GM21825 (cell line): ENCODE measurements around the gene RAD51D.
"Not testable (repeated sequence)": the region's sequence is repeated elsewhere in the genome, so short reads cannot be mapped to it uniquely, and the experiment has no call there.

Source experiments
- ATAC-seq: cut with Tn5 transposase; IDR thresholded peaks from one replicate; pipeline ENCODE4 v1.9.1; 2021; ENCODE audit warnings: mild to moderate bottlenecking, moderate library complexity; ENCODE audit not compliant: unreplicated experiment

The RAD51D gene

DNA sequence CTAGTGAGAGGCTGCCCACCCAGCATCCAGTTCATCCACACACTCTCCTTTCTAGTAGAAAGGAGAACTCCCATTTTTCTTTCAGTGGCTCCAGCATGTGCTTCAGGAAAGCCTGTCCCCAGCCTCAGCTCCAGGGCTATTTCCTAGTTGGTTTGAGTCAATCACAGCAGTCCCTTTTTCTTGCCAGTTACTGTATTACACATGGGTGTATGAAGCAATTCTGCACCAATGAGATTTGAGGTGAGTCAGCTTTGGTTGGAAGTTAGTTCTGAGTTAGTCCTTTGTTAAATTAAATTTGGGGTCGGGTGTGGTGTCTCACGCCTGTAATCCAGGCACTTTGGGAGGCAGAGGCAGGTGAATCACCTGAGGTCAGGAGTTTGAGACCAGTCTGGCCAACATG is 24.8 kb downstream of the RAD51D start:
- no peak for ATAC-seq

DNA sequence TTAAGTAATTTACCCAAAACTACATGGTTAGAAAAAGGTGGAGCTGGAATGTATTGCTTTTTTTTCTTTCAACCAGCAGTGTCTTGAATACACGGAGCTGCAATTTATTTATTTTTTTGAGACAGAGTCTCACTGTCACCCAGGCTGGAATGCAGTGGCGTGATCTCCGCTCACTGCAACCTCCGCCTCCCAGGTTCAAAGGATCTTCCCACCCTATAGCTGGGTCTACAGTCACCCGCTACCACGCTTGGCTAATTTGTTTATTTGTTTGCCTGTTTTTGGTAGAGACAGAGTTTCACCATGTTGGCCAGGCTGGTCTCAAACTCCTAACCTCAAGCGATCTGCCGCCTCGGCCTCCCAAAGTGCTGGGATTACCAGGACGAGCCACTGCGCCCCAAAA is 29.0 kb downstream of the RAD51D start:
- not testable (repeated sequence) for ATAC-seq

DNA sequence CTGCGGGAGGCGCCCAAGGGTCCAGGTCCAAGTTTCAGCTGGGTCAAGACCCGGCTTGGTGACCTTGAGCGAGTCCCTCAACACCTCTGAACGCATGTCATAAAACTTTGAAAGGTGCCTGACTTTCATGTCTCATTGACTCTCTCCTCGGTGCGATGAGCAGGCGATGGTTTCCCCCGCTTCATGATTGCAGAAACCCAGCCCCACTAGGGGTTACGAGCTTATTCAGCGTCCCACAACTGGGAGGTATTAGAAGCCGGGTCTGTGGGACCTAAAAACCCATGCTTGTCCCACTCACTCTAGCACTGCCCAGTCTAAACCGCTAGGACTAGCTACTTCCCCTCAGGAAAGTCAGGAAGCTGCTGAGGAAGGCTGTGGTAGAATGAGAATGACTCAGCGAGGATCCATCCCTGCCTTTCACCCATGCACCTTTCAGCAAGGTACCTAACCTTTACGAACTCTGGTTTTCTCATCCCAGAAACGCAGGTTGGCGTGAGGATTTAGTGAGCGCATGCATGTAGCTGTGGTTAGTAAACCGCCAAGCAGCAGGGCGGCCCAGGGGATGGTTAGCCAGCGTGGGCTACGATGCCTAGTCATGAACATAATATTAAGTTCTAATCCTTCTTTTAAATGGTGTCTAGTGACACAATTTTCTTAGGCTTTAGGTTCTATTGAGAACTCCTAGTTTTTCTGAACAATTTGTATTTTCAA is 29.9 kb downstream of the RAD51D start:
- ATAC-seq, result peak; percentile 16

DNA sequence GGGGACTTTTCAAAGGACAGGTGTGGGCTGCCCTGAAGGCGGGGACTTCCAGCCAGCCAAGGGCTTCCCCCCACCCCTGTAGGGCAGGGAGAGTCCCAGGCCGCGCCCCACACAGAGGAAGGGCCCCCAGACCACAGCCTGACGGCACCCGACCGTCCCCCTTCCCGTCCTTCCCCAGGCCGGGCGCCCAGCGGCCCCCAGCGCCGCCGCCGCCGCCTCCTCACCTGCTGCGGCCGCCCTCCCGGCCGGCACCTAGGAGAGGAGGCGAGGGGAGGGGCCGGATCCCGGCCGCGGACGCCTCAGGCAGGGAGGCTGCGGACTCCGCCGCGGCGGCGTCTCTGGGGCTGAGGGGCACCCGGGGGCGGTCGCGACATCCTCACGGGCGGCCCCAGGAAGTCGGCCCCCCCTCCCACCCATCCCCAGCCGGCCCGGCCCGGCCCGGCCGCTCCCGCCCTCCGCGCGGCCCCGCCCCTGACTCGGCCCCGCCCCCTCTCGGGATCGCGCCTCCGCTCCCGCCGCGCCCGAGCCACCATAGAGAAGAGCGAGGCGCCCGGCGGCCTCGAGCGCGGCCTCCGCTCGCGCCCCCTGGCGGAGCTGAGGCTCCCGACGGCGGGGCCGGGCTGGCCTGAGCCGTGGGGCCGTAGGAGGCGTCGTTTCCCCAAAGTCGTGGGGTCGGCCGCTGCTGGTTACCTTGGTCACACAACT is 30.6 kb downstream of the RAD51D start:
- ATAC-seq, result peak; percentile 58

DNA sequence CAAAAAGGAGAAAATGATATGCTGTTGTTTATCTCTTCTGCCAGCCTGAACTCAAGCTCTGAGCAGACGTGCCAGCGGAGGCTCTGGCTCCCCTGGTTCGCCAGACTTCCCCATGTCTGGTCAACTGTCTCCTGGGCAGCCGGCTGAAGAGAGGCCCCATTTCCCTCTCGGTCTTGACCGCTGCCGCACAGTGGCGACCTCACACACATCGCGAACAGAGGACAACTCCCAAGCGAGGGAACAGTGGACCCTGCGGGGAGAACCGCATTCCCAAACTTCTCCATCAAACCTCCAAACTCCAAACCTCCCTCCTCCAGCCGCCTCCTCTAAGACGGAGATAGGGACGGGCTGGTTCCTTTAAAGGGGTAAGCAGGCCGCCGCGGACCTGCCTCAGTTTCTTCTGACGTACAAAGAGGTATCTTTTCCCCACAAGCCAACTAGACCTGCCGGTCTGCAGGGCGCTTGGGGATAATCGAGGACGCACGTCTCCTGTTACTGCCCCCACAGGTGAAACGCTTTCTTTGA is 31.2 kb downstream of the RAD51D start:
- ATAC-seq, result peak; percentile 4

DNA sequence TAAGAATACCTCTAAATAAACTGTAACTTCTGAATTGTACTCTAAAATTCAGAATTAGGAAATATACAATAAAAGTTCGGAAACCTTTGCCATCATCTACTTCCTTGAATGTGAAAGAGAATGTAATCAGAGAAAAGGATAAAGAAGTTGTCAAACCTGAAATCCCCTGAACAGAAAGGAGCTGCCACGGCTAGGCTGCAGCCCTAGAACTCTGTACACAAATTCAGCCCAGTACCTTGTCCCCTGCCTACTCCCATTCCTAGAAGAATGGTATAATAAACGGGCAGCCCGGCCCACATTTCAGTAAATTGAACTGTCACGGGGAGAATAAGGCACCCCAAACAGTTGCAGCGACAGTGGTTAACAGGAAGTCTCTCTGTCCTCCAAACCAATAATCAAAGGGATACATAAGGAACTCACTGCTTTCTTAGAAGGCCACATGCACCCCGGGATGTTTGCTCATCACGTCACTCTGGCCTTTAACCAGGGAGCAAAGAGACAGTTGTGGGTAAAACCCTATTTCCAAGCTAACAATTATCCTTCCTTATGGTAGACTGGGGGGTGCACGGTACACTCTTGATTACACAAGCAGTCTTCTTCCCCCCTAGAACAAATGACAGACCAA is 31.8 kb downstream of the RAD51D start:
- ATAC-seq, result no peak

DNA sequence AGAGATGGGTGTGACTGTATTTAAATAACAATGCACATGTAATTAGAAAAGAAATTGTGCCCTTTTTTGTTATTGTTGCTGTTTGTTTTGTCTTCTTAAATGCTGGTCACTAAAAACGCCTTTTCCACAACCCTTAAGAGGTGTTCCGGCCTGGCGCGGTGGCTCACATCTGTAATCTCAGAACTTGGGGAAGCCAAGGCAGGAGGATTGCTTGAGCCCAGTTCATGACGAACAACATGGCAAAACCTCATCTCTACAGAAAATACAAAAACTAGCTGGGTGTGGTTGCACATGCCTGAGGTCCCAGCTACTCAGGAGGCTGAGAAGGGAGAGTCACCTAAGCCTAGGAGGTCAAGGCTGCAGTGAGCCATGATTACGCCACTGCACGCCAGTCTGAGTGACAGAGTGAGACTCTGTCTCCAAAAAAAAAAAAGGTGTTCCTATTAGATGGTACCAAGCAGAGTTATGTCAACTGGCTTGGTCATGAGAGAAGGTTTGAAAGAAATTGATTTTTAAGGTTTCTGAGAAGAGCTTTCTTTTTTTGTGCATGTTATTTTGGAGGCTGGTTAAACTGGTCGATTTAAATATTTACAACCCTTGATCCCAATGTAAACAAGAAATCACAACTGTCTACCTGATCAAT is 32.6 kb downstream of the RAD51D start:
- ATAC-seq, result no peak

DNA sequence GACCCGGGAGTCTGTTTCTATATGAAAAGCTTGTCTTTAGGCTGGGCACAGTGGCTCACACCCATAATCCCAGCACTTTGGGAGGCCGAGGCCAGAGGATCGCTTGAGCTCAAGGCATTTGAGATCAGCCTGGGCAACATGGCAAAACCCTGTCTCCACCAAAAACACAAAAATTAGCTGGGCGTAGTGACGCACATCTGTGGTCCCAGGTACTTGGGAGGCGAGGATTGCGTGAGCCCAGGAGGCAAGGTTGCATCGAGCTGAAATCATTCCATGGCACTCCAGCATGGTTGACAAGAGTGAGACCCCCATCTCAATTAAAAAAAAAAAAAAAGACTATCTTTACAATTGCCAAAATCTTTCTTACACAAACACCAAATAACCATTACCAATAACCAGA is 33.5 kb downstream of the RAD51D start:
- ATAC-seq, result no peak

DNA sequence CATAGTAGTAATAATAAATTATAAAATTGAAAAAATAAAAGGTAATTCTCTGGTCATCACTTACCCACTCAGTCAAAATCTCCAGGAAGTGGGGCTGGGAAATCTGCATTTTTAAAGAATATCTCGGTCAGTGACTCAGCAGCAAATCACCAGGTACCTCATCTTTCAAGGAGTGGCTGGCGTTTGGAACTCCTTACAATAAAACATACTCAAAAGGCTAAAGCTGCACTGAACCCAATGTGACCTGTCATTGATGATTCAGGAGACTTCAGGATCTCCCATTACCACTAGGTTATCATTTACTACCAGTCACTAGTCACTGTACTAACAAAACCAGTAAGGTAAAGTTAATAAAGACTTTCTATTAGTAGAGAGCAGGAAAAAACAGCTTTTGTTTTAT is 34.7 kb downstream of the RAD51D start:
- ATAC-seq, result no peak

DNA sequence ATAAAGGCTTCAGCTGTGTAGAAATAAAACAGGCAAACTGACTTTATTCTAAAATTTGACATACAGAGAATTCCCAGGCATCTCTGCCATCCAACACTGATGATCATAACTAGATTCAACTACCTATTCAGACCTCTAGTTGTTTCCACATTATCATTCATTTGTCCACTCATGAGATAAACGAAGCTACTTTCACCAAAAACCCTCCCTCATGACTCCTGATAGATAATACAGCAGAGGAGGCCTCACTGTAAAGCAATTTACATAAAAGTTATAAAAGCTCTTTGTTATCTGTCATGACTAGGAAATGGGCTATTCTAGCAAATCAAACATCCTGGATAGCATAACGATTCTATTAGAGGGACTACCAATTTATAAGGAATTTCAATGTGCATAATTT is 36.6 kb downstream of the RAD51D start:
- ATAC-seq, result no peak

DNA sequence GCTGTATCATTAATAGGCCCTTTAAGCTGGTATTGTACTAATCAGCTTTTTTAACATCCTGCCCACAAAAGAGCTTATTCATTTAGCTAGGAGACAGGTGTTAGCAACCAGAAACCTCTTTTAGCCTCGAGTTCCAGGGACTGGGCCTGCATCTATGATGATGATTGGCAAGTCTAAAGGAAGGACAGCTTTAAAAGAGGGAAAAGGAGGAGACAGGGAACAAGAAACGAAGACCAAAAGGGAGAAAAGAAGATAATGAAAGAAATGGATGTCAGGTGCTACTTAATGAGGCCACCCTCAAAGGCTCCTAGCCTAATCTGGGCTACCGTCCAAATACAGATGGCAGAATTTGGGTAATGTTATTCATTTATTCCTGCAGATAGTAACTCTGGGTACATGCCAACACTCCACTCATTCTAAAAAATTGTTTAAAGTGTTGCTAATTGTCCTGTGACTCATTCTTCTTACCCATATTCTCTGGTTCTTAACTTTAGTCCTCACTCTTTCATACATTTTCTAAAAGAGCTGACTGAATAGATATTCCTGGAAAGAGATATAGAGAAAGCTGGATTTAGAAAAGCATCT is 37.5 kb downstream of the RAD51D start:
- ATAC-seq, result no peak

DNA sequence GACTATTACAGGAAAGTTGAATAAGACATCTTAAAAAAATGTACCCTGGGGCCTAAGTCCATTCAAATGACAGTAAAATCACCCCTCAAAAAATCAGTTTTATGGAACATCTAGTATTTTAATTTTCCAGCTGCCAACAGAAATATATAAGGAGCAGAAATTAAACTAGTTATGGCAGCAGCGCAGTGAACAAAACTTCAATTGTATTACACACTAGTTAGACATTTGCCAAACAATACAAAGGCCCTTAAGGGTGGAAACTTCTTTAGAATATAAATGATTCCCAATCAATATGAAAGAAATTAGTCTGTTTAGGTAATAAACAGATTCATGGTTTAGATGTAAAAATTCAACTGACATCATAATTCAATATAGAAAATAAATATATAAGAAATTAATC is 38.0 kb downstream of the RAD51D start:
- ATAC-seq, result no peak

DNA sequence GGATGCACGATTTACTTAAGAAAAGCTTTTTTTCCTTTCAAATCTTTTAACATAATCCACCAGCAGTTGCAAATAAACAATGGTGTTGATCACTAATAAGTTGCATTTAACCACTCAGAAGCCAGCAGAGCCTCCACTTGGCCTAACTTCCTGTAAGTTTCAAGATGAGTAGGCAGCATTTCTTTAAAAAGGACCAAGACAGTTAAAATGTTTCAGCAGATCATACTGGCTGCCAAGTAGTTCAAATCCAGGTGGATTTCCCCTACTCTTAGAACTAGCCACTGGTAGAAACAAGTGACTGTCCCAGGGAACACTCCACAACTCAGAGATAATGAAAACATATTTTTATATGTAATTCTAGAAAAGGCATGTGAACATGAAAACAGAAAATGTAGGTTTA is 39.1 kb downstream of the RAD51D start:
- ATAC-seq, result peak; percentile 51

DNA sequence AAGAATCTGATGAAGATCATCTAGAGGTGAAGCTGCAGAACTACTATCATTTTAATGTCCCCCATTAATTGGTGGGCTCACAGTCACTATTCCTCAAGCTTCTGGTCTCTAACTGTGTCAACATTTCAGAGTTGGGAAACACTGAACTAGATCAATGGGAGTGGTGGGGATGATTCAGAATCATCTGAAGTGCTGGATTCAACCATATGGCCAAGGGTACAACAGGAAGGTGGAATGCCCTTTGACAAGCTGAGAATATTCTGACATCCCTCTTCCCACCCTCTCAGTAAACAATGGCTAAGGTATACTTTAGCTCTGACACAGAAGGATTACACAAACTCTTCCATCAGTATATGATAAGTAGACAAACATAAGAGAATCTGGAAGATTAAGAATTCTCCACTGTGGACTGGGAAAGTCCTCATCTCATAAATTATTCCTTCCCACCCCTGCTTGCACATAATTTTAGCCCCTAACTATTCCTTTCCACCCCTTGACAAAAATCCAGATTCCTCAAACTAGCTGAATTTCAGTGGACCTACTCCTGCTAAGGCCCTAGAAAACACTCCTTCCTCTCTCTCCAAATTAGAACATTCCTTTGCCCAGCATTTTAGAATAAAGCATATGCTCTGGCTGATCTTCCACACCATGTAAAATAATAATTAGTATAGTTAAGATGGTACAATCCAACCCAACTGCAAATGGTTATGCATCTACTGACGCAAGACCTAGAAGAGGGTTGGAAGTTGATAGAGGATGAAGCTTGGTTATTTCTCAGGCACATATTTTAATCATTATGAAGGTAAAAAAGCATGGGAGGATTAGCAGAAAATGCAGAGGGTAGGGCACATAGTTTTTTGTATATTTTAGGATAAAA is 39.9 kb downstream of the RAD51D start:
- ATAC-seq, result no peak

DNA sequence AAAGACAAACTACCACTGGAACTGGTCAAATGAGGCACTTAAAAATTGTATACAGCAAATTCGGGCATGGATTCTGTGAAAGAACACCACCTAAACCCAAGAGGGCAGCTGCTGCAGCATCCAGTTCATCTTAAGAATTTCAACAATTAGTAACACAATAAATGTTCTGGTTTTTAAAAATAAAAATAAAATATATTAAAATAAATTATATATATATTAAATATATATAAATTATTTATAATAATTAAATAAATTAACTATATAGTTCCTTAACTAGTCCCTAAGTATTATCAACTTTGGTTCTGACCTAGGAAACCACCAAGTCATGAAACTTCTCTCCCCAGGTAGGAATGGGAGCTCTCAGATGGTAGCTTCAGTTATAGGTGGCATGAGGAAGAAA is 42.8 kb downstream of the RAD51D start:
- ATAC-seq, result no peak

DNA sequence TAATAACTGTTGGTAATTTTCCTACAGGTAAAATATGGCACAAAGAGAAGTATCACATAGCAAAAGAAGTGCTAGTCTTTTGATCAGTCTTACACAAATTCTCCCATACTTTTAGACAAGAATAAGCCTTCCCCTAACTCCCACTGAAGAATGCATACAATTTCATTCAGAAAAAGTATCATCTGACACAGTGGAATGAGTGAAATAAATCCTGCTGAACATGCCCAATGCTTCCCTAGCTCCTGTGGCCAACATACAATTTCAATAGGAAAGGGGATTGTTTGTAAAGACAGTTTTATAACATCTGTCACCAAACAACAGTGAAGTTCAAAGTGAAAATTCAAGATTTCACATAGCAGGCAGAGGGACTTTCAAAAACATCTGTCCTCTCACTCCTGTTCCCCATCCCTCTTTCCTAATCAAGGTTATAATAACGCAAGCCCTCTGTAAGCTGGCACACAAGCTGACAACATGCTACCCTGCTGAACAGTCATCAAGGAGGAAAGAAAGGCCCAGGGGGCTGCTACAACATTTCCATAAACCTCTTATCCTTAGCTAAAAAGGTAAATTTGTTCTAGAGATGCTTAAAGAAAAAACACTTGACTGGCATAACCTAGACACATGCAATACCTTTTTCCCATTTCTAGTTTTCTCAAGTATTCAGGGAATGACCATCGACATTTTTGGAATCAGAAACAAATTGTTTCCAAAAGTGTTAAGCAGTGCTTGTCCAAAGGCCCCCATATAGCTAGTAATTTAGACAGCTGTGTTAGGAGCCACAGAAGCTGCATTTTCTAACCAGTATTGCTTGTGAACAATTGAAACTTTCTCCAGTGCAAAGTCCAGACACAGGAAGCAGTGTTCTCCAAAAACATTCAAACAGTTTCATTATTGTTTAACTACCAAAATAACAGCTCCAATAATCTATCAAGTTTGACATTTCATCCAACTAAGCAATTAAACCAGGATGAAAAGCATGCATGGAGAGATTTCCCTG is 44.7 kb downstream of the RAD51D start:
- ATAC-seq, result no peak

DNA sequence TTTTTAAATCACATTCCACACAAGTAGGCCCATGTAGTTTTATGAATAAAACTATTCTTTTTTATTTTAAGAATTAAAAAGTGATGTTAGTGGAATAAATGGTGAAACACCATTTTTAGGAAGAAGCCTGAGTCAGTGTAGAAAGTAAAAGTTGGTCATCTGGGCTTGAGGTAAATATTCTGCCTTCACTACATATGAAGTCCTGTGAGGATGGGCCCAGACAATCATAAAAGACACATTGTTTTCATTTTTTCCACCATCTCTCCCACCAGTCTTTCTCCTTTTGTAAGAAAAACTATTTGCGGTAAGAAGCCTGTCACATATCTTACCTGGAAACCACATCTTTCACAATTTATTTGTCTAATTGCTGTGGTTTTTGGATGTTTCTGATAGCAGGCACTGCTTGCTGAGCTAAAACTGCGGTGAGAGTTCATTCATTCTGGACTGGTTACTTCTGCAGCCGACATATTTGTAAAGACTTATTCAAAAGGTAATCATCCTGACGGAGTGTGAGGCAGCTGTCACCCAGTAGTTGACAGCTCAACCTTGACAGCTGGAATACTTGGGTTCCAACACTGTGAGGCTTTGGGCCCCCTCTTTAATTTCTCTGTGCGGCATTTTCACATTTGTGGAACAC is 45.6 kb downstream of the RAD51D start:
- ATAC-seq, result no peak

DNA sequence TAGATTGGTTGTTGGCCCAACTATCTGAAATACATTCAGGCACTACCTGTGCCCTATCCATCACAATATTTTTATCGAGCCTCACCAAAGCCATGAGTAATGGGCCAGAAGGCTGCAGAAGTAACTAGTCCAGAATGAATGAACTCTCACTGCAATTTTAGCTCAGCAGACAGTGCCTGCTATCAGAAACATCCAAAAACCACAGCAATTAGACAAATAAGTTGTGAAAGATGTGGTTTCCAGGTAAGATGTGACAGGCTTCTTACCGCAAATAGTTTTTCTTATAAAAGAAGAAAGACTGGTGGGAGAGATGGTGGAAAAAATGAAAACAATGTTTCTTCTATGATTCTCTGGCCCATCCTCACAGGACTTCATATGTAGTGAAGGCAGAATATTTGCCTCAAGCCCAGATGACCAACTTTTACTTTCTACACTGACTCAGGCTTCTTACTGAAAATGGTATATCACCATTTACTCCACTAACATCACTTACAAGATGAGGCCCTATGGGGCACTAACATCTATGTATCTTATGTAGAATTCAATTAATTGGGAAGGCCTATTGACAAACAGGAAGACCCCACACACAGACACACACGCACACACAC is 46.4 kb downstream of the RAD51D start:
- no peak for ATAC-seq
